SU-DHL-6 (cell line): ENCODE measurements around the gene MAPK14.

ENCODE experiments used
- H2AFZ ChIP-seq: fragments of 200-600 bp; sonication (generic); 2 replicates; pipeline ENCODE4 v1.6.1; 2014; ENCODE audit warnings: low read depth, mild to moderate bottlenecking, moderate library complexity, mixed read lengths, antibody characterized with exemption, low read length; ENCODE audit not compliant: severe bottlenecking
- H3F3A ChIP-seq: fragments of 200-600 bp; shearing (Covaris generic); 2 replicates; pipeline ENCODE4 v1.6.0; 2016; ENCODE audit warnings: antibody characterized with exemption, mild to moderate bottlenecking; ENCODE audit not compliant: insufficient read depth
- H3K27ac ChIP-seq: fragments of 200-600 bp; sonication (generic); 2 replicates; pipeline ENCODE4 v1.5.1; 2016; ENCODE audit warnings: low read depth, mild to moderate bottlenecking, low read length, moderate library complexity, mixed read lengths
- H3K27me3 ChIP-seq: fragments of 200-600 bp; sonication (generic), shearing (Covaris generic); 2 replicates; pipeline ENCODE4 v1.6.0; 2014; ENCODE audit warnings: mild to moderate bottlenecking, low read length
- H3K36me3 ChIP-seq: fragments of 200-600 bp; sonication (generic); 2 replicates; pipeline ENCODE4 v1.6.1; 2014; ENCODE audit warnings: mild to moderate bottlenecking, low read length, mixed read lengths
- H3K4me2 ChIP-seq: fragments of 300-600, 200-600 bp; shearing (Covaris generic), sonication (generic); 2 replicates; pipeline ENCODE4 v1.6.0; 2014; ENCODE audit warnings: low read length, low read depth, mild to moderate bottlenecking; ENCODE audit not compliant: poor library complexity, severe bottlenecking
- H3K4me3 ChIP-seq: fragments of 200-600 bp; sonication (generic); 2 replicates; pipeline ENCODE4 v1.5.1; 2014; ENCODE audit warnings: antibody characterized with exemption, low read length, mild to moderate bottlenecking, mixed read lengths; ENCODE audit not compliant: insufficient read depth, poor library complexity, severe bottlenecking
- H3K79me2 ChIP-seq: fragments of 200-600 bp; sonication (generic); 2 replicates; pipeline ENCODE4 v1.6.1; 2014; ENCODE audit warnings: mild to moderate bottlenecking, low read length, moderate library complexity; ENCODE audit not compliant: insufficient read depth
- H3K9ac ChIP-seq: fragments of 200-600 bp; sonication (generic); 2 replicates; pipeline ENCODE4 v1.7.0; 2014; ENCODE audit warnings: mild to moderate bottlenecking, low read length
- H3K9me2 ChIP-seq: fragments of 200-600 bp; sonication (generic); replicated peaks from 2 replicates; pipeline ENCODE4 v1.6.1; 2014; ENCODE audit warnings: low read length; ENCODE audit not compliant: insufficient read depth
- H3K9me3 ChIP-seq: fragments of 200-600 bp; sonication (generic); 2 replicates; pipeline ENCODE4 v1.6.1; 2014; ENCODE audit warnings: low read length, mixed read lengths; ENCODE audit not compliant: insufficient read depth
- H4K20me1 ChIP-seq: fragments of 200-600 bp; sonication (generic); 2 replicates; pipeline ENCODE4 v1.6.1; 2014; ENCODE audit warnings: low read depth, mild to moderate bottlenecking, antibody characterized with exemption, low read length, moderate library complexity, mixed read lengths
- CTCF ChIP-seq: fragments of 200-600 bp; sonication (generic); IDR thresholded peaks from one replicate; pipeline ENCODE4 v1.5.1; 2017; ENCODE audit warnings: antibody characterized with exemption, mild to moderate bottlenecking, low read length, moderate library complexity; ENCODE audit not compliant: insufficient read depth, poor library complexity, severe bottlenecking
- EZH2phosphoT487 ChIP-seq: fragments of 200-600 bp; sonication (generic), shearing (Covaris generic); conservative IDR thresholded peaks from 2 replicates; pipeline ENCODE4 v1.6.1; 2018; ENCODE audit warnings: mild to moderate bottlenecking, antibody characterized with exemption, low read length, moderate library complexity, mixed read lengths

The MAPK14 gene

GRCh38 chr6:36104836-36105235, 77.2 kb downstream of the MAPK14 start:
- Histone ChIP-seq H3K9ac (no peak overlapping the region), H3K79me2 (no peaks in the 10 kb centered on the region), H3K9me3 (no peaks in the 10 kb centered on the region), H3K4me2 (no peak overlapping the region), H3F3A (peaks cover 41% of the 10 kb centered on the region), H3K36me3 (peaks cover 18% of the 10 kb centered on the region; the same call in 1 of the 2 replicates), H3K27ac (no peak overlapping the region), H3K9me2 (no peaks in the 10 kb centered on the region), H3K27me3 (no peaks in the 10 kb centered on the region), H4K20me1 (no peaks in the 10 kb centered on the region), H3K4me3 (no peak overlapping the region), H2AFZ (no peak overlapping the region)
- no peak for TF ChIP-seq EZH2phosphoT487
- TF ChIP-seq CTCF = no peak

- peaks cover 79% of the 10 kb centered on the region for H3F3A ChIP-seq
- peak overlapping the region; percentile 54 for H3K4me2 ChIP-seq
- peaks cover 6% of the 10 kb centered on the region; the same call in 1 of the 2 replicates for H3K36me3 ChIP-seq
- H2AFZ ChIP-seq = no peak overlapping the region
- no peaks in the 10 kb centered on the region for H3K27me3 ChIP-seq
- no peaks in the 10 kb centered on the region for H3K9me3 ChIP-seq
- no peaks in the 10 kb centered on the region for H4K20me1 ChIP-seq
- no peak overlapping the region for H3K4me3 ChIP-seq
- peak overlapping the region; percentile 40 for H3K9ac ChIP-seq
- peak overlapping the region; percentile 91 for H3K27ac ChIP-seq
- H3K9me2 ChIP-seq = no peaks in the 10 kb centered on the region
- TF ChIP-seq EZH2phosphoT487 (no peak), CTCF (no peak)
- peaks cover 9% of the 10 kb centered on the region; the same call in 1 of the 2 replicates for H3K79me2 ChIP-seq
Observed at GRCh38 chr6:36109092-36109491, 81.5 kb downstream of the MAPK14 start.

GRCh38 chr6:36110050-36110449, 82.4 kb downstream of the MAPK14 start:
- Histone ChIP-seq H3F3A (peaks cover 84% of the 10 kb centered on the region), H3K36me3 (peaks cover 6% of the 10 kb centered on the region; the same call in 1 of the 2 replicates), H4K20me1 (no peaks in the 10 kb centered on the region), H2AFZ (no peak overlapping the region), H3K27ac (peak overlapping the region; percentile 91), H3K9me2 (no peaks in the 10 kb centered on the region), H3K9ac (peak overlapping the region; percentile 39), H3K79me2 (peaks cover 9% of the 10 kb centered on the region; the same call in 1 of the 2 replicates), H3K4me2 (peak overlapping the region; percentile 54), H3K9me3 (no peaks in the 10 kb centered on the region), H3K4me3 (no peak overlapping the region), H3K27me3 (no peaks in the 10 kb centered on the region)
- no peak for TF ChIP-seq EZH2phosphoT487
- TF ChIP-seq CTCF = no peak
